Measurements from ENCODE around the gene MTA3. TPM values are rescaled to one million over a fixed set of nuclear protein-coding genes. Genes with fewer than 3 reads are reported as not detected.

MTA3 gene
- total RNA-seq, 1 donor from 2014 or later, result 31.7 TPM

Other genes with a start within 250 kb of the MTA3 start
- 85.3 and 88.4 TPM in 2 replicates for gene COX7A2L, start 207.4 kb upstream of the MTA3 start, total RNA-seq
- 0.12 and 0.26 TPM in 2 replicates for gene KCNG3, start 74.7 kb upstream of the MTA3 start, total RNA-seq
- gene OXER1, start 195.5 kb downstream of the MTA3 start, total RNA-seq, result 0.19 and 0.43 TPM in 2 replicates
- 0.26 and 0.73 TPM in 2 replicates for gene HAAO, start 224.0 kb downstream of the MTA3 start, total RNA-seq

Measured in activated CD4-positive, alpha-beta T cell treated with anti-CD3 and anti-CD28 coated beads, Interleukin-2, amount 10 ng/mL, durations not matched to agents 24 days and 14 days (primary cell).